ENCODE results near the gene C6orf136.

Gene C6orf136, protein sequence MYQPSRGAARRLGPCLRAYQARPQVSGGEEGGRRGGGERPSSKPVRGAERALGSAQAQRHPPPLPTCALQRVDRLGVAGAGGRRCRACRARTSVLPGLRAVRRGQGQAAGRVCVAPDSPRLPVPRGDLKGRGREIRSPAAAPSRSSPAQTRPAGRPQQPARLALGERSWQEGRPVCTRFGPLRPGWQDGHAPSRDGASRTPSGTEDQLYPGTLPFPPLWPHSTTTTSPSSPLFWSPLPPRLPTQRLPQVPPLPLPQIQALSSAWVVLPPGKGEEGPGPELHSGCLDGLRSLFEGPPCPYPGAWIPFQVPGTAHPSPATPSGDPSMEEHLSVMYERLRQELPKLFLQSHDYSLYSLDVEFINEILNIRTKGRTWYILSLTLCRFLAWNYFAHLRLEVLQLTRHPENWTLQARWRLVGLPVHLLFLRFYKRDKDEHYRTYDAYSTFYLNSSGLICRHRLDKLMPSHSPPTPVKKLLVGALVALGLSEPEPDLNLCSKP

DNA sequence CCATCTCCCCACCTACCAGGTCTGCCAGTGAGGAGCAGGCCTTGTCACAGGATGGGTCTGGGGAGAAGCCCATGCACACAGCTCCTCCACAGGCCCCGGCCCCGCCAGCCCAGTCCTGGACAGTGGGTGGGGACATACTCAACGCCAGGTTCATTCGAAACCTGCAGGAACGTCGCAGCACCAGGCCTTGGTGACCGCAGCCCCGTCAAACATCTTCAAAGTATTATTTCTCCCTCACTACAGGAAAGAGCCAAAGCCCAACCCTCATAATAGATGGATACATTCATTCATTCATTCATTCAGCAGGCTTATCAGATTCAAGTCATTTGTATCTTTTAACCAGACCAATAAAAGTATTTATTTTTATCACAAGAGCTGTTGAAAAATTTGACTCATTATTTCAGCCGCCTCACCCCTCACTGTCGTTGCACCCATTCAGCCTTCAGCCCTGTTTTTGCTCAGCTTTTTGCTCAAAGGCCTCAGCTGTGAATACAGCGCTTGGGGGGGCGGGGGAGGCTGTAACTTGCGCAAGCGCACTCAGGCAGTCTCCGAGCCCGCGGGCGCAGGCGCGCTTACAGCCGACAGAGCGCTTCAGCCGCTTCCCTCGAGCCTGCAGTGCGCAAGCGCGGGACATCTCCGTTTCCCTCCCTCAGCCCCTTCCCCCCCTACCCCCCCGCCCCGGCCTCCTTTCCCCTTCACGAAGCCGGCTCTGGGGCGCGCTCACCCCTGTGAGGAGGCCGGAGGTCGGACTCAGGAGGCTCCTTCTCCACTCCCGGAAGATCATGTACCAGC is at the start of gene C6orf136:
Gene C6orf136 (plus strand): TSS at position 684 of the 792 bp plus-strand sequence. CDS start 99 bp downstream, at position 783.
- peak; percentile 95 for DNase-seq

DNA sequence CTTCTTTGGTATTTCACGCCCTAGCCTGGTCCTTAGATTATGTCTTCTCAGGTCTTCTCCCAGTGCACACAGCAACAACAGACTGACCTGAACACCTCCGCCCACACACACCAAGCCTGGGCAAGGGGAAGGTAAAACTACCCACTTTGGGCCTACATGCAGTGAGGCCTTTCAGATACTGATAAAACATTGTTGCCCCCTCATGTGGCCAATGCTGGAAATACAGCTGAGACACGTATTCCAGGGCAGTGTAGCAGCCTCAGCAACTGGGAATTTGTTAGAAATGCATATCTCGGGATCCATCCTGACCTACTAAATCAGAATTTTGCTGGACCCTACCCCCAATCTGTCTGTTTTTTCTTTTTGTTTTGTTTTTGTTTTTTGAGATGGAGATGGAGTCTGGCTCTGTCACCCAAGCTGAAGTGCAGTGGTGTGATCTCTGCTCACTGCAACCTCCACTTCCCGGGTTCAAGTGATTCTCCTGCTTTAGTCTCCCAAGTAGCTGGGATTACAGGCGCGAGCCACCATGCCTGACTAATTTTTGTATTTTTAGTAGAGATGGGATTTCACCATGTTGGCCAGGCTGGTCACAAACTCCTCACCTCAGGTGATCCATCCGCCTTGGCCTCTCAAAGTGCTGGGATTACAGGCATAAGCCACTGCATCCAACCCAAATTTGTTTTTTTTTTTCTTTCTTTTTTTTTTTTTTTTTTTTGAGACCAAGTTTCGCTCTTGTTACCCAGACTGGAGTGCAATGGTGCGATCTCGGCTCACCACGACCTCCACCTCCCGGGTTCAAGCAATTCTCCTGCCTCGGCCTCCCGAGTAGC is 49.4 kb upstream of the C6orf136 start:
- peak; percentile 49 for DNase-seq

DNA sequence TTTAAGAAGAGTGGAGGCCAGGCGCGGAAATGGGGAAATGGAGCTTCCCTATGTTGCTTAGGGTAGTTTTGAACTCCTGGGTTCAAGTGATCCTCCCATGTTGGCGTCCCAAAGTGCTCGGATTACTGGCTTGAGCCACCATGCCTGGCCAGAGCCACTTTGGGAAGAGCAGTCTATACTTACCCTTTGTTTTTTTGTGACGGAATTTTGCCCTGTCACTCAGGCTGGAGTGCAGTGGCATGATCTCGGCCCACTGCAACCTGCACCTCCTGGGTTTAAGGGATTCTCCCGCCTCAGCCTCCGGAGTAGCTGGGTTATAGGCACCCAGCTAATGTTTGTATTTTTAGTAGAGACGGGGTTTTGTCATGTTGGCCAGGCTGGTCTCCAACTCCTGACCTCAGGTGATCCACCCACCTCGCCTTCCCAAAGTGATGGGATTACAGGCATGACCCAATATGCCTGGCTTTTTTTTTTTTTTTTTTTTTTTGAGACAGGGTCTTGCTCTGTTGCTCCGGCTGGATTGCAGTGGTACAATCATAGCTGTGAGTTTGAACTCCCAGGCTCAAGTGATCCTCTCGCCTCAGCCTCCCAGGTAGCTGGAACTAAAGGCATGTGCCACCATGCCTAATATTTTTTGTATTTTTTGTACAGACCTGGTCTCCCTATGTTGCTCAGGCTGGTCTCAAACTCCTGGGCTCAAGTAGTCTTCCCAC is 47.9 kb upstream of the C6orf136 start:
- no peak for DNase-seq

GRCh38 chr6:30599625-30600324 is 47.2 kb upstream of the C6orf136 start:
- DNase-seq: no peak

DNA sequence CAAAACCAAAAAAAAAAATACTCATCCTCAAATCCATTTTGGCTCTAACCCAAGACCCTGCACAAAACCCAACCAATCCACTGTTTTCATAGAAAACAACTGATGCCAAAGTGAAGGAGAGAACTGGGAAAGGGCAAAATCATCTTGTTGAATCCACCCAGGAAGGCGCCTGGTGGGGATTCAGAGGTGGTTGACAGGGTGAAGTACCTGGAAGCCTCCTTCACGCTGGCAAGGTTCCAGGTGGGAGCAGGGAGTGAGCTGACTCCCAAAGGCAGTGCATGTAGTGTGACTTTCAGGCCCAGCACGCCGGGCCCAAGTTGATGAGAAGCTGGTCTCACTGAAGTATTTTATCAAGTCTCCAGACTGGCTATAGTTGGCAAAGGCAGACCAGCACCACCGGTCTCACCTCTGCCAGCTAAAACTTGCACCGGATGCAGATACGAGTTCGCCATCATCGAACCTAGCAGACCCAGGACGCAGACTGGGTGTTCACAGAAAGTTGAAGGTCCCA is 46.4 kb upstream of the C6orf136 start:
- no peak for DNase-seq

GRCh38 chr6:30601436-30601814 is 45.5 kb upstream of the C6orf136 start:
- DNase-seq: no peak

- no peak for DNase-seq
Observed at GRCh38 chr6:30601815-30602641, 44.9 kb upstream of the C6orf136 start.

GRCh38 chr6:30603961-30604360 is 43.0 kb upstream of the C6orf136 start:
- no peak for DNase-seq

- no peak for DNase-seq
Observed at GRCh38 chr6:30610065-30610464, 36.9 kb upstream of the C6orf136 start.

- DNase-seq: no peak
Observed at GRCh38 chr6:30611150-30611855, 35.6 kb upstream of the C6orf136 start.

GRCh38 chr6:30611856-30612194 is 35.1 kb upstream of the C6orf136 start:
- no peak for DNase-seq

- no peak for DNase-seq
Observed at GRCh38 chr6:30612213-30612612, 34.7 kb upstream of the C6orf136 start.

DNA sequence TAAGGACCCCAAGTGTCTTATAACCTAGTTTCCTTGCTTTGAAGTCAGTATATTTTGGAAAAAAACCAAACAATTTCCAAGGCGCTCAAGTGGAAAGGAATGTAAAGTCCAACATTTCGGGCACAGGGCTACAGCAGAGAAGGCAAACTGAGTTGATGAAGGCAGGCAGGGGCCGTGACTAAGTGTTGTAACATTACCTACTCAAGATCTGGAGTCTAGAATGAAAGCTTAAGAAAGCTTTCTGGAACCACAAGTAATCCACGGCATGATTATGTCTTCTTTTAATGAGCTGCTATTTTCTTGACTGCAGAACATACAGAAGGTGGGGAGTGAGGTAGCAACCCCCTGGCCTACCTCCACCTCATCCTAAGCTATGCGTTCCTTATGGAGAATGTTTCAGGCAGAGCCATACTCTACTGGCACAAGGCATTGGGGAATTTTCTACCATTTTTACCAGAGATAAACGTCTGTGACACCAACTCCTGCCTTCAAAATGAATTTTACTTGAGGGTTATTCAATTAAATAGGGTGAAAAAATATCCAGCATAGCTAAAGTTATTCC is 34.2 kb upstream of the C6orf136 start:
- no peak for DNase-seq

- DNase-seq: no peak
Observed at GRCh38 chr6:30613251-30614043, 33.5 kb upstream of the C6orf136 start.

GRCh38 chr6:30614044-30614842 is 32.7 kb upstream of the C6orf136 start:
- no peak for DNase-seq

- peak; percentile 72 for DNase-seq
Observed at GRCh38 chr6:30614843-30615218, 32.1 kb upstream of the C6orf136 start.

DNA sequence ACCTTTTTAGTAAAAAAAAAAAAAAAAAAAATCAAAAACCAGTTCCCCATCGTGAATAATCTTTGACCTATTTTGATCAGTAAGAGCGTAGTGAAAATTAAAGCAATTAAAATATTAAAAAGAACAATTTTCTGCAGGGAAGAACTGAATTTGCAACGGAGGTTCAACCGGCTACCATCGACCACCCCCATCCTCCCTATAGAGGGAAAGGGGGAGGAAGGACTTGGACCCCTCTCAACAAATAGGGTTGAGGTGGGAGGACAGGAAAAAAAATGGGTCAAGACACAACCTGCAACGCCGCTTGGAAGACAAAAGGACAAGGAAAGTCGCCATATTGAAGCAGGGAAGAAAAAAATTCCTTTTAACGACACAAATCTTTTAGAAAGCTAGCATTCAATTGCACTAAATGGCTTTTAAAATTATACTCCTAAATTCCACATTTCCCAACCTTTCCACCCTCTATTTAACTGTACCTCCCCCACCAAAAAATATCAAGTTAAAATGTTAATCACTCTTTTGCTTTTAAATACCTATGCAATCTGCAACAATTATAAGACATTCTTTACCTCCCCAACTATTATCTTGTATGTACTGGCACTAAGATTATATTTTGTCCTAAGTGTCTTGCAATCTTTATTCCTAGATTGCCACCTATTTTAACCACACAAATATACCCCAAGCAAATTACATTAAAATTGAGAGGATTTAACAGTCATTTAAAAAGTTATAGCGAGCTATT is 31.5 kb upstream of the C6orf136 start:
- peak; percentile 32 for DNase-seq

Data from NK-92 treated with Interleukin-12 subunit alpha and Interleukin-12 subunit beta, amount 100 ng/mL, for 24 hours (cell line).